ENCODE results near the gene GALNT18.

The GALNT18 gene

DNA sequence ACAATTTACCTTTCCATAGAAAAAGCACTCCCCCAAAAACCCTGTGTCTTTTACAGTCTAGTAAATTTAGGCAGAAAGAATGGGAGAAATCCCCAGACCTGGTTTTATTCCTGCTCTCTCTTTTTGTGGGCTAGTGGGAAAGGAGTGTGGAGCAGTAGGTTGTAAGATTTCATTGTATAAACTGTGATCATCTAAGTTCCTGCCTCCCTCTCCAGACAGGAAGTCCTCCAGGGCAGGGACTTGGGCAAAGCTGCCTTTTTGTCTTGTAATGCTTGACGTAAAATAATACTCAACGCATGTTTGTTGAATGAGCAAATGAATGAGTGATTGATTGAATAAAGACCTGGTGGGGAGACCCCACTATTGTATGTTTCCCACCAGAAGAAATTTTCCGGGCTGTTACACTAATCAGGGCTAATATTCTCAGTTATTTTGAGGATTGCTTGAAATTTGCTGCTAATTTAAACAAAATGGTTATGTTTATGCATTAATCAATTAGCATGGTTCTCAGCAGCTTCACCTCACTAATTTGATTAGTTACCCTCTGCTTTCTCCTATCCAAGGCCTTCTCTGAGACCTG, 305.1 kb downstream of the GALNT18 start:
- TF ChIP-seq, protein P1, sequence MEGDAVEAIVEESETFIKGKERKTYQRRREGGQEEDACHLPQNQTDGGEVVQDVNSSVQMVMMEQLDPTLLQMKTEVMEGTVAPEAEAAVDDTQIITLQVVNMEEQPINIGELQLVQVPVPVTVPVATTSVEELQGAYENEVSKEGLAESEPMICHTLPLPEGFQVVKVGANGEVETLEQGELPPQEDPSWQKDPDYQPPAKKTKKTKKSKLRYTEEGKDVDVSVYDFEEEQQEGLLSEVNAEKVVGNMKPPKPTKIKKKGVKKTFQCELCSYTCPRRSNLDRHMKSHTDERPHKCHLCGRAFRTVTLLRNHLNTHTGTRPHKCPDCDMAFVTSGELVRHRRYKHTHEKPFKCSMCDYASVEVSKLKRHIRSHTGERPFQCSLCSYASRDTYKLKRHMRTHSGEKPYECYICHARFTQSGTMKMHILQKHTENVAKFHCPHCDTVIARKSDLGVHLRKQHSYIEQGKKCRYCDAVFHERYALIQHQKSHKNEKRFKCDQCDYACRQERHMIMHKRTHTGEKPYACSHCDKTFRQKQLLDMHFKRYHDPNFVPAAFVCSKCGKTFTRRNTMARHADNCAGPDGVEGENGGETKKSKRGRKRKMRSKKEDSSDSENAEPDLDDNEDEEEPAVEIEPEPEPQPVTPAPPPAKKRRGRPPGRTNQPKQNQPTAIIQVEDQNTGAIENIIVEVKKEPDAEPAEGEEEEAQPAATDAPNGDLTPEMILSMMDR (conservative IDR thresholded peaks at IDR 0.05; ENCODE audit: low read depth, low read length) = no peak
- no peak for DNase-seq (ENCODE audit: low read depth)

DNA sequence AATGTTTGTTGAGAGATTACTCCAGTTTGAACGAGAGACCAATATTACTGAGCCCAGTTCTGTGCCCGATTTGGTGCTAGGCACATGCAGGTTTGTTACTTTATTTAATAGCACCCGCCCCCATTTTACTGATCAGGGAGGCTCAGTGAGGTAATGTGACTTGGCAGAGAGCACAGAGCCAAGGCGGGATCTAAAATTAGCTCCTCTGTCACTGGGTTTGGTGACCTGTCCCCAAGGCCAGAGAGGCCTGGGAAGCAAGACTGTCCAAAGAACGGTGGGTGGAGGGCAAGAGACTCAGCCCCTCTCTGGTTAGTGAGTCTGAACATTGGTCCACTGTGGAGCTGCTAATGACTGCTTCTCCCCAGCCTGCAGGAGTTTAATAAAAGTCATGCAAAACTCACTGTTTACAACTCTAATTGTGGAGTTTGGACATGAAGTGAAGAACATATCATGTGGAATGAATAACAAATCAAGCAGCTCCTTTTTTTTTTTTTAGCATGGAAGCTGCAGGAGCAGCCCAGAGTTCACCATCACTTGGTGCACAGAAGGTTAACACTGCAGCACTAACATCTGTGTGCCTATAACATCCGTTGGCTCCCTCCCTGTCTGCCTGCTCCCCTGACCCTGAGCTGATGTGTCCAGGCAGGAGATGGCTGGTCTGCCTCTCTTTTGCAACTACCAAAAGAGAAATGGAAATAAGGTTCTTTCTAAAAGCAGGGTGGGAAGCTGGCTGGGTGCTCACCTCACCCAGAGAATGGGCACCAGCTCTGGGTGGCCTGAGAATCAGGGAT, 307.7 kb downstream of the GALNT18 start:
- H3K4me3 ChIP-seq (ENCODE audit: low read depth, low read length) = no peak overlapping the region
- DNase-seq (ENCODE audit: low read depth) = no peak
- TF ChIP-seq, protein P1 (conservative IDR thresholded peaks at IDR 0.05; ENCODE audit: low read depth, low read length) = no peak

More for the DNA sequence above, 305.1 kb downstream of the GALNT18 start:
- H3K4me3 ChIP-seq (ENCODE audit: low read depth, low read length) = no peak overlapping the region

DNA sequence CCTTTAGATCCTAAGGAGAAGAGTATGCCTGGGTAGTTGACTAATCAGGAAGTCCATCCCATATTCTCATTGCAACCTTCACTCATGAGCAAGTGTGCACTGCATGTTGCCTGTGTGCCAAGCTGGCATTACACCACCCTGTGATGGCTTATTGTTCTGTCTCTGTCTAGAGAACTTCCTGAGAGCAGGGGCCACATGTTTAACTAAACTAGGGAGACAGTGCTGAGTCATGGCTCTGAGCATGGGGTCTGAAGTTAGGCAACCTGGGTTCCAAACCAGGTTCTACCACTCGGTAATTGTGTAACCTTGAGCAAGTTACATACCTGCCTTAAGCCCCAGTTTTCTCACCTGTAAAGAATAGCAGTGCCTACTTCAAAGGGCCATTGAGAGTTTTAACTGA, 308.4 kb downstream of the GALNT18 start:
- H3K4me3 ChIP-seq (ENCODE audit: low read depth, low read length) = no peak overlapping the region
- TF ChIP-seq, protein P1 (conservative IDR thresholded peaks at IDR 0.05; ENCODE audit: low read depth, low read length) = no peak
- peak; percentile 23 for DNase-seq (ENCODE audit: low read depth)

DNA sequence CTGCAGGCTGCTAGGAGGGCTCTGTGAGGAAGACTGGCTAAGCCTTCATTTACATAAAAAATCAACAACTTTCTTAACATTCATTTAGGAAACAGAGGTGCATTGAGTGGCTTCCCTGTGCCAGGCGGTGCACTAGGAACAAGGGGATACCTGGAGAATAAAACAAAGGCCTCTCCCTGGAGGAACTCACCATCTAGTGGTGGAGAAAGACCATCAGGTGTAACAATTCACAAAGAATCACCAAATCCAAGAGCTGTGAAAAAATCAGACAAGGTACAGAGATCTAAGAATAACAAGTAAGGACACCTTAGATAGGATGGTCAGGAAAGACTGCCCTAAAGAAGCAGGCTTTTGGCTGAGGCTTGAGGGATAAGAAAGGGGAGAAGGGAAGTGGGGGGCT, 309.1 kb downstream of the GALNT18 start:
- no peak overlapping the region for H3K4me3 ChIP-seq (ENCODE audit: low read depth, low read length)
- TF ChIP-seq, protein P1 (conservative IDR thresholded peaks at IDR 0.05; ENCODE audit: low read depth, low read length) = no peak
- no peak for DNase-seq (ENCODE audit: low read depth)

DNA sequence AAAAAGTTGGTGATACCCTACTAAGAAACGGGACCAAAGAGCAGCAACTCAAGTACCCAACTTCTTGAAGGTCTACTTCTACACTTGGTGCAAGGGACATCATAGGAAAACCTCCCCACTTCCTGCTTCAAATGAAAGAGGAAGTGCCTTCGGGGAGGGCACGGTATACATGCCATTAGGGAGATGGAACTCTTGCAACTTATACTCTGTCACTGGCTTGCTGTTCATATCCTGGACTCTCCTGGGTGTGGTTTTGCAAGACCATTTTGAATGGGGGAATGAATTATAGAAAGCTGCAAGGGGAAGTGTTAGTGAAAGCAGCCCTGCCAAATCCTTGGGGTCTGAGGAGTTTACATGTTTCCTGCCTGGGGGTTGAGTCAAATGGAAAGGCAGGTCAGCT, 310.6 kb downstream of the GALNT18 start:
- DNase-seq (ENCODE audit: low read depth) = no peak
- TF ChIP-seq, protein P1 (conservative IDR thresholded peaks at IDR 0.05; ENCODE audit: low read depth, low read length) = no peak
- H3K4me3 ChIP-seq (ENCODE audit: low read depth, low read length) = no peak overlapping the region

DNA sequence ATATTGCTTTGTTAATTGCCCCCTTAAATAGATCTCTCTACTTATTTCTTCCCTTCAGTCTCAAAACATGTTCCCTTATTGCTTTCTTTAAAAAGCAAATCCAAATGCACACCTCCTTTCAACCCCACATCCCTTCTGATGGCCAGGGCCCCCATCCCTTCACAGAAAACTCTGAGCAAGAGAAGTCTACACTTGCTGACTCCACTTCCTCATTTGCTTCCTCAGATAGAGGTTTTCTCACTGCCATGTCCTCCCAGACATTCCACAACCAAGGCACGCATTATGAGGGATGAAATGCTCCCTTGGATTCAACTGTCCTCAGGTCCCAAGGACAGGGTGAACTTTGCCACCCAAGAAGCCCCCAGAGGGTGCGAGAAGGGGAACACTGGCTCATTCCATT, 311.9 kb downstream of the GALNT18 start:
- TF ChIP-seq, protein P1 (conservative IDR thresholded peaks at IDR 0.05; ENCODE audit: low read depth, low read length) = no peak
- no peak overlapping the region for H3K4me3 ChIP-seq (ENCODE audit: low read depth, low read length)
- no peak for DNase-seq (ENCODE audit: low read depth)

DNA sequence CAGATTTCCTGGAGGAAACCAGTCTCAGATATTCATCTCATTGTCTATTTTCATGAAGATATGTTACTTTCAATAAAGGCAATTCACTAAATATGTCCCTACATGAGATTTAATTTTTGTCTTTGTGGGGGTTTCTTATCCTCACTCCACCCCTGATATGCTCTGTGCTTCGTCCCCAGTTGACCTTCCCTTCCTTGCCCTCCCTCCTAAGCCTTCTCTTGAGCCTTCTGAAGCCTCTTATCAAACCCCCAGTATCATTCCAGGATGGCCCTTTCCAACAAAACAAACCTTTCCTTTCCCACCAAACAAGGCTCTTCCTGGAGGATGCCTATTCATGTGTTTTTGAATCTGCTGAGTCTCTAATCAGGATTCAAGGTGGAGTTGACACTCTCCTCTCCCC, 313.6 kb downstream of the GALNT18 start:
- TF ChIP-seq, protein P1 (conservative IDR thresholded peaks at IDR 0.05; ENCODE audit: low read depth, low read length) = no peak
- H3K4me3 ChIP-seq (ENCODE audit: low read depth, low read length) = no peak overlapping the region
- DNase-seq (ENCODE audit: low read depth) = no peak
